Mucosa of descending colon (tissue), 3 donors: ENCODE data around the gene TNRC6A. TPM values are rescaled to one million over a fixed set of nuclear protein-coding genes. Genes with fewer than 3 reads are reported as not detected.

Source experiments
- ATAC-seq: fragments of 200-7000 bp; cut with Tn5 transposase; one replicate; pipeline ENCODE4 v1.9.1; 2020; ENCODE audit warnings: mild to moderate bottlenecking, moderate library complexity
- DNase-seq, 3 donors: peaks; one replicate each; pipeline ENCODE4 v3.0.0-alpha.2; 2020
- H3K36me3 ChIP-seq: fragments of 200-600 bp; one replicate; pipeline ENCODE4 v1.8.0; 2021; ENCODE audit warnings: low read depth, mild to moderate bottlenecking
- H3K4me1 ChIP-seq: fragments of 200-600 bp; one replicate; pipeline ENCODE4 v1.8.0; 2021; ENCODE audit warnings: low read depth, mild to moderate bottlenecking
- H3K4me3 ChIP-seq: fragments of 200-600 bp; one replicate; pipeline ENCODE4 v1.8.0; 2021; ENCODE audit warnings: mild to moderate bottlenecking
- H3K9me3 ChIP-seq: fragments of 200-600 bp; one replicate; pipeline ENCODE4 v1.8.0; 2021; ENCODE audit warnings: mild to moderate bottlenecking
- CTCF ChIP-seq: fragments of 200-600 bp; IDR thresholded peaks from one replicate; pipeline ENCODE4 v1.8.0; 2022; ENCODE audit warnings: antibody characterized with exemption, mild to moderate bottlenecking
- intact Hi-C, 2 donors: fragments of 100-400 bp; cut with DNase I in 1 of 2; cut with micrococcal nuclease in 1 of 2; formaldehyde crosslinking; loops; one replicate each; pipeline versions ENCODE4 v1.11.0 to v1.11.1; 2022; cut with DNase I, micrococcal nuclease
- total RNA-seq, 3 donors: library from RNA; stranded (reverse); fragmentation: NEBNext Ultra II Directional in 2 of 3; extraction: Animal tissue kit (Norgen Biotek cat#: 25700) in 2 of 3; gene quantifications; one replicate each; pipeline versions ENCODE4 v1.2.1 to v1.2.4, GENCODE V29; 2021 to 2023
- donor health status: DM: no; HTN: no; CAD: no; lungs with moderate emphysema.
- donor health status: DM: no; HTN: no; CAD: no.
- donor health status: DM: no; HTN: yes; CAD: no.

TNRC6A gene
- total RNA-seq, 3 donors from 2014 or later: 40.5 to 83.7 (median 47.8) TPM

GRCh38 chr16:24820522-24820921 is 91.1 kb downstream of the TNRC6A start:
- DNase-seq: no peak
- no peak for ATAC-seq
- intact Hi-C loops: no loop called here
- TF ChIP-seq CTCF: no peak
- no peaks in the 10 kb centered on the region for H3K4me1 ChIP-seq
- H3K36me3 ChIP-seq: peaks cover 28% of the 10 kb centered on the region
- no peaks in the 10 kb centered on the region for H3K9me3 ChIP-seq
- H3K4me3 ChIP-seq: no peak overlapping the region

DNA sequence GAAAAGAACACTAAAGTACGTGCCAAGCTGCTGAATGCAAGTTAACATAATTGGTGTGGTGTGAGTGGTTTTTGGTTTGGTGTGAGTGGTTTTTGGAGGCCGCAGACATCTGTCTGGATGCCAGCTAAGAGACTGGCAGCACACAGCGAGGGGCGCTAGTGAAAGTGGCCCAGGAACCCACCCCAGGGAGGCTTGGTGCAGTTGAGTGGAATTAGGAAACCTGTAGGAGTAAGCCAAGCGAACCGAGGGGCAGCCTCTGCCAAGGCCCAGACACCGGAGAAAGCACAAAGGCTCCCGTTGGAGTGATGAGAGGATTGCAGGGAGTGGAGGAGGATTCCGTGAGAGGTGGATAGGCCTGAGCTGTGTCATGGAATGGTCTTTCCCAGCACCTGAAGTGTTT is 91.7 kb downstream of the TNRC6A start:
- ATAC-seq (no peak), DNase-seq (no peak)
- intact Hi-C loops: no loop called here
- H3K4me1 ChIP-seq: no peaks in the 10 kb centered on the region
- H3K9me3 ChIP-seq: no peaks in the 10 kb centered on the region
- no peak overlapping the region for H3K4me3 ChIP-seq
- H3K36me3 ChIP-seq: peaks cover 22% of the 10 kb centered on the region
- TF ChIP-seq CTCF: no peak

- H3K36me3 ChIP-seq: peaks cover 22% of the 10 kb centered on the region
- DNase-seq (no peak), ATAC-seq (no peak)
- H3K9me3 ChIP-seq: no peaks in the 10 kb centered on the region
- H3K4me3 ChIP-seq: no peak overlapping the region
- intact Hi-C loops: no loop called here
- TF ChIP-seq CTCF: no peak
- no peaks in the 10 kb centered on the region for H3K4me1 ChIP-seq
Measured at GRCh38 chr16:24822542-24822941, 93.1 kb downstream of the TNRC6A start.

- no peak for DNase-seq
- peaks cover 22% of the 10 kb centered on the region for H3K36me3 ChIP-seq
- intact Hi-C loops: no loop called here
- no peak for TF ChIP-seq CTCF
- no peak for ATAC-seq
- H3K4me1 ChIP-seq: no peaks in the 10 kb centered on the region
- H3K9me3 ChIP-seq: no peaks in the 10 kb centered on the region
- no peak overlapping the region for H3K4me3 ChIP-seq
Measured at GRCh38 chr16:24822974-24823373, 93.5 kb downstream of the TNRC6A start.

- H3K36me3 ChIP-seq: peaks cover 12% of the 10 kb centered on the region
- ATAC-seq (no peak), DNase-seq (no peak)
Measured at GRCh38 chr16:24825696-24826095, 96.2 kb downstream of the TNRC6A start.

More at GRCh38 chr16:24825696-24826095, 96.2 kb downstream of the TNRC6A start:
- no peak overlapping the region for H3K4me3 ChIP-seq
- H3K9me3 ChIP-seq: no peaks in the 10 kb centered on the region
- H3K4me1 ChIP-seq: no peaks in the 10 kb centered on the region
- intact Hi-C loops: no loop called here
- TF ChIP-seq CTCF: no peak
